Fibroblast of lung (primary cell): ENCODE measurements around the gene CARD19.

ENCODE experiments used
- EZH2 ChIP-seq: IDR thresholded peaks from 2 replicates; pipeline ENCODE4 v1.5.1; 2012; ENCODE audit warnings: low read length, control low read depth, mild to moderate bottlenecking; ENCODE audit errors: missing control alignments
- TF ChIP-seq, protein P1 (sequence below), 2 donors: IDR thresholded peaks in 1 of 2; conservative IDR thresholded peaks in 1 of 2; 1 replicate in 1 of 2; 2 replicates in 1 of 2; pipeline ENCODE4 v1.5.1; 2011 to 2012; ENCODE audit warnings: low read length in 2 of 2, control low read depth in 1 of 2, inconsistent platforms in 1 of 2, low read depth in 1 of 2, mild to moderate bottlenecking in 1 of 2

DNA sequence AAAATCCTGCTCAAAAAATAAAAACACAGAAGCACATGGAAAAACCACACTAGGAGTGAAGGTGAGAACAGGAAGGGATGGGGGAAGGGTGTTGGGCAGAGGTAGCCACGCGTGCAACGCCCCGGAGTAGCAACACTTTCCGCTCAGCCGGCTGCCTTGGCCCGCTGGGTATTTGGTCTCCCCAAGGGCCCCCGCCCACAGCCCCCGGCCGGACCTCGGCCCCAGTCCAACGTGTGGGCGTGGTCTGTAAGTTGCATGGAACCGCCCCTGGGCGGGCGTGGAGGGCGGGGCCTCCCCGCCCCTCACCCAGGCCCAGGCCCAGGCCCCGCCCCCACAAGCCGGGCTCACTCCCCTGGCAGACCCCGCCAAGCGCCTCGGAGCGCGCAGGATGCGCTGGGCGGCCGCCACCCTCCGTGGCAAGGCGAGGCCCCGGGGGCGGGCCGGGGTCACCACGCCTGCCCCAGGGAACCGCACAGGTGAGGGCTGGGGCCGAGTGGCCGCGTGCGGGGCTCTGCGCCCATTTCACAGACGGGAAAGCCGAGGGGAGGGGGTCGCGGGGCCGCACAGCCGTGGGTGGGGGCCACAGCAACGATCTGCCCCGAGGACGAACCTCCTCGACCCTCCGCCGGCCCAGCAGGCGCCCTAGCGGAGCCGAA is 37.5 kb upstream of the CARD19 start, which contains the start of gene SUSD3:
- no peak for TF ChIP-seq EZH2
- TF ChIP-seq, protein P1, sequence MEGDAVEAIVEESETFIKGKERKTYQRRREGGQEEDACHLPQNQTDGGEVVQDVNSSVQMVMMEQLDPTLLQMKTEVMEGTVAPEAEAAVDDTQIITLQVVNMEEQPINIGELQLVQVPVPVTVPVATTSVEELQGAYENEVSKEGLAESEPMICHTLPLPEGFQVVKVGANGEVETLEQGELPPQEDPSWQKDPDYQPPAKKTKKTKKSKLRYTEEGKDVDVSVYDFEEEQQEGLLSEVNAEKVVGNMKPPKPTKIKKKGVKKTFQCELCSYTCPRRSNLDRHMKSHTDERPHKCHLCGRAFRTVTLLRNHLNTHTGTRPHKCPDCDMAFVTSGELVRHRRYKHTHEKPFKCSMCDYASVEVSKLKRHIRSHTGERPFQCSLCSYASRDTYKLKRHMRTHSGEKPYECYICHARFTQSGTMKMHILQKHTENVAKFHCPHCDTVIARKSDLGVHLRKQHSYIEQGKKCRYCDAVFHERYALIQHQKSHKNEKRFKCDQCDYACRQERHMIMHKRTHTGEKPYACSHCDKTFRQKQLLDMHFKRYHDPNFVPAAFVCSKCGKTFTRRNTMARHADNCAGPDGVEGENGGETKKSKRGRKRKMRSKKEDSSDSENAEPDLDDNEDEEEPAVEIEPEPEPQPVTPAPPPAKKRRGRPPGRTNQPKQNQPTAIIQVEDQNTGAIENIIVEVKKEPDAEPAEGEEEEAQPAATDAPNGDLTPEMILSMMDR (conservative IDR thresholded peaks at IDR 0.05 in 1 of 2, IDR thresholded peaks at IDR 0.05 in 1 of 2; ENCODE audit: low read depth in 1 of 2, low read length in 2 of 2): no peak
